Activated naive CD4-positive, alpha-beta T cell treated with anti-CD3 and anti-CD28 coated beads, Interleukin-2, amount 50 U/mL, for 16 hours (primary cell): ENCODE data around the gene HOTAIR.

ENCODE experiments used
- DNase-seq: peaks from one replicate; pipeline ENCODE4 v3.0.0-alpha.2; 2020

HOTAIR gene

GRCh38 chr12:53974084-53975063 is at the start of gene HOTAIR:
Gene HOTAIR (minus strand): TSS chr12:53974954.
- no peak for DNase-seq

GRCh38 chr12:54024127-54024526 is 49.4 kb upstream of the HOTAIR start:
- no peak for DNase-seq

GRCh38 chr12:54022960-54023884 is 48.5 kb upstream of the HOTAIR start:
- DNase-seq: no peak

- no peak for DNase-seq
Measured at GRCh38 chr12:54021432-54022013, 46.8 kb upstream of the HOTAIR start.

- DNase-seq: no peak
Measured at GRCh38 chr12:54020591-54021405, 46.0 kb upstream of the HOTAIR start.

GRCh38 chr12:54019924-54020590 is 45.3 kb upstream of the HOTAIR start:
- DNase-seq: no peak

- DNase-seq: no peak
Measured at GRCh38 chr12:54019091-54019811, 44.5 kb upstream of the HOTAIR start.

GRCh38 chr12:54018468-54018984 is 43.8 kb upstream of the HOTAIR start:
- no peak for DNase-seq

GRCh38 chr12:54017878-54018467 is 43.2 kb upstream of the HOTAIR start:
- DNase-seq: peak; percentile 71

GRCh38 chr12:54017027-54017788 is 42.5 kb upstream of the HOTAIR start:
- DNase-seq: no peak

GRCh38 chr12:54016478-54016964 is 41.8 kb upstream of the HOTAIR start:
- no peak for DNase-seq

- no peak for DNase-seq
Measured at GRCh38 chr12:54016051-54016450, 41.3 kb upstream of the HOTAIR start.

- no peak for DNase-seq
Measured at GRCh38 chr12:54015018-54015931, 40.5 kb upstream of the HOTAIR start.

GRCh38 chr12:54014377-54015017 is 39.7 kb upstream of the HOTAIR start:
- no peak for DNase-seq

GRCh38 chr12:54012631-54013409 is 38.1 kb upstream of the HOTAIR start:
- DNase-seq: no peak

- no peak for DNase-seq
Measured at GRCh38 chr12:54011665-54012532, 37.1 kb upstream of the HOTAIR start.
